A549 (cell line): ENCODE results near the gene HNRNPH1.

Experiments
- RFX5 ChIP-seq: fragments of 450-650 bp; IDR thresholded peaks from 2 replicates; pipeline ENCODE4 v1.7.1; 2014; ENCODE audit warnings: antibody characterized with exemption, mild to moderate bottlenecking, moderate library complexity
- TF ChIP-seq, protein P1 (sequence below): fragments of >200 bp; sonication (Bioruptor Twin); formaldehyde crosslinking; IDR thresholded peaks from 3 replicates; pipeline ENCODE4 v1.5.1; 2016

DNA sequence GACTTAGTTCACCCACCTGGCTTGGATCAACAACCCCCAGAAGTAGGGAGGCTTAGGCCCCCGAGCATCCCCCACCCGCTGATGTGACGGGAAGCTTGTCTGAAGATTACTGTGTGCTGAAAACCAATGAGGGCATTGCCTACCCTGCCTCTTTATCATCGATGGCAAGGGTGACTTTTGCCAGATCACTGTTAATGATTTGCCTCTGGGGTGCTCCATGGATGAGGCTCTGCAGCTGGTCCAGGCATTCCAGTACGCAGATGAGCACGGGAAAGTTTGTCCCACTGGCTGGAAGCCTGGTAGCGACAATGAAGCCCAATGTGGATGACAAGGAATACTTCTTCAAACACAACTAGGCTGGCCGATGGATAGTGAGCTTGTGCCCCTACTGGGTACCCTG is 51.1 kb downstream of the HNRNPH1 start:
- TF ChIP-seq, protein P1, sequence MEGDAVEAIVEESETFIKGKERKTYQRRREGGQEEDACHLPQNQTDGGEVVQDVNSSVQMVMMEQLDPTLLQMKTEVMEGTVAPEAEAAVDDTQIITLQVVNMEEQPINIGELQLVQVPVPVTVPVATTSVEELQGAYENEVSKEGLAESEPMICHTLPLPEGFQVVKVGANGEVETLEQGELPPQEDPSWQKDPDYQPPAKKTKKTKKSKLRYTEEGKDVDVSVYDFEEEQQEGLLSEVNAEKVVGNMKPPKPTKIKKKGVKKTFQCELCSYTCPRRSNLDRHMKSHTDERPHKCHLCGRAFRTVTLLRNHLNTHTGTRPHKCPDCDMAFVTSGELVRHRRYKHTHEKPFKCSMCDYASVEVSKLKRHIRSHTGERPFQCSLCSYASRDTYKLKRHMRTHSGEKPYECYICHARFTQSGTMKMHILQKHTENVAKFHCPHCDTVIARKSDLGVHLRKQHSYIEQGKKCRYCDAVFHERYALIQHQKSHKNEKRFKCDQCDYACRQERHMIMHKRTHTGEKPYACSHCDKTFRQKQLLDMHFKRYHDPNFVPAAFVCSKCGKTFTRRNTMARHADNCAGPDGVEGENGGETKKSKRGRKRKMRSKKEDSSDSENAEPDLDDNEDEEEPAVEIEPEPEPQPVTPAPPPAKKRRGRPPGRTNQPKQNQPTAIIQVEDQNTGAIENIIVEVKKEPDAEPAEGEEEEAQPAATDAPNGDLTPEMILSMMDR, result no peak
- TF ChIP-seq RFX5, result no peak
